Measurements from ENCODE around the gene RDH8. TPM values are rescaled to one million over a fixed set of nuclear protein-coding genes. Genes with fewer than 3 reads are reported as not detected.

The RDH8 gene
- total RNA-seq, 1 donor from 2014 or later, result not detected

- Mint-ChIP-seq H3K9me3 (no peaks in the 10 kb centered on the region), H3K27ac (no peak overlapping the region)
Observed at GRCh38 chr19:10000171-10000826, 13.0 kb upstream of the RDH8 start.

GRCh38 chr19:10001899-10002298, 11.4 kb upstream of the RDH8 start:
- DNase-seq (ENCODE audit: low spot score), result peak; percentile 17
- Histone ChIP-seq H3K27me3 (peaks cover 15% of the 10 kb centered on the region), H3K4me3 (no peak overlapping the region), H3K4me2 (no peak overlapping the region), H3K36me3 (no peaks in the 10 kb centered on the region), H3F3A (ENCODE audit: low read depth) (no peaks in the 10 kb centered on the region), H3K27ac (no peak overlapping the region), H3K4me1 (no peaks in the 10 kb centered on the region), H4K20me1 (ENCODE audit: low read depth) (no peaks in the 10 kb centered on the region), H2AFZ (replicated peaks) (no peak overlapping the region), H3K79me2 (ENCODE audit: low read depth) (no peaks in the 10 kb centered on the region), H3K9ac (no peak overlapping the region), H3K9me3 (ENCODE audit: low read depth) (no peaks in the 10 kb centered on the region)
- Mint-ChIP-seq H3K27me3 (ENCODE audit: insufficient read depth, low read depth) (peaks cover 32% of the 10 kb centered on the region), H3K9me3 (no peaks in the 10 kb centered on the region), H3K27ac (no peak overlapping the region), H3K4me3 (no peak overlapping the region), H3K36me3 (no peaks in the 10 kb centered on the region), H3K4me1 (peaks cover 6% of the 10 kb centered on the region)
- no peak for TF ChIP-seq EZH2phosphoT487 (IDR thresholded peaks at IDR 0.05)
- peak; percentile 45 for TF ChIP-seq CTCF (IDR thresholded peaks at IDR 0.05)

More at GRCh38 chr19:10000171-10000826, 13.0 kb upstream of the RDH8 start:
- Histone ChIP-seq H3K4me1 (no peaks in the 10 kb centered on the region), H3K4me3 (no peak overlapping the region), H3K79me2 (ENCODE audit: low read depth) (no peaks in the 10 kb centered on the region), H3K36me3 (no peaks in the 10 kb centered on the region), H3K4me2 (peak overlapping the region; percentile 19), H3K9me3 (ENCODE audit: low read depth) (no peaks in the 10 kb centered on the region), H4K20me1 (ENCODE audit: low read depth) (no peaks in the 10 kb centered on the region), H3K9ac (no peak overlapping the region), H3K27ac (no peak overlapping the region), H3K27me3 (peaks cover 15% of the 10 kb centered on the region), H3F3A (ENCODE audit: low read depth) (no peaks in the 10 kb centered on the region), H2AFZ (replicated peaks) (peak overlapping the region; percentile 67)
- Mint-ChIP-seq H3K4me3 (no peak overlapping the region), H3K27me3 (ENCODE audit: insufficient read depth, low read depth) (peaks cover 26% of the 10 kb centered on the region), H3K36me3 (no peaks in the 10 kb centered on the region), H3K4me1 (peaks cover 4% of the 10 kb centered on the region)
- DNase-seq (ENCODE audit: low spot score), result peak; percentile 86
- TF ChIP-seq EZH2phosphoT487 (IDR thresholded peaks at IDR 0.05), result no peak
- TF ChIP-seq CTCF (IDR thresholded peaks at IDR 0.05), result peak; percentile 71

- Histone ChIP-seq H3K4me2 (no peak overlapping the region), H3K79me2 (ENCODE audit: low read depth) (no peaks in the 10 kb centered on the region), H3K4me1 (no peaks in the 10 kb centered on the region), H3K36me3 (no peaks in the 10 kb centered on the region), H3K27ac (no peak overlapping the region), H4K20me1 (ENCODE audit: low read depth) (peaks cover under 1% of the 10 kb centered on the region), H3K27me3 (peaks cover 19% of the 10 kb centered on the region), H3K9me3 (ENCODE audit: low read depth) (no peaks in the 10 kb centered on the region), H2AFZ (replicated peaks) (no peak overlapping the region), H3F3A (ENCODE audit: low read depth) (no peaks in the 10 kb centered on the region), H3K4me3 (no peak overlapping the region), H3K9ac (no peak overlapping the region)
- TF ChIP-seq EZH2phosphoT487 (IDR thresholded peaks at IDR 0.05) (no peak), EZH2 (IDR thresholded peaks at IDR 0.05) (no peak), CTCF (IDR thresholded peaks at IDR 0.05) (no peak)
- no peak overlapping the region for H3K27ac Mint-ChIP-seq
- H3K4me1 Mint-ChIP-seq, result peaks cover 16% of the 10 kb centered on the region
- no peak for DNase-seq (ENCODE audit: low spot score)
- H3K36me3 Mint-ChIP-seq, result no peaks in the 10 kb centered on the region
- H3K4me3 Mint-ChIP-seq, result peak overlapping the region; percentile 19
- H3K27me3 Mint-ChIP-seq (ENCODE audit: insufficient read depth, low read depth), result peaks cover 29% of the 10 kb centered on the region
- H3K9me3 Mint-ChIP-seq, result peaks cover 2% of the 10 kb centered on the region
Observed at GRCh38 chr19:10003271-10003670, 10.0 kb upstream of the RDH8 start.
